Measurements from ENCODE around the gene CTNNBIP1. TPM values are rescaled to one million over a fixed set of nuclear protein-coding genes. Genes with fewer than 3 reads are reported as not detected.

Gene CTNNBIP1
- total RNA-seq, 4 donors from 2014 or later, result 24.0 to 30.5 (median 28.5) TPM

DNA sequence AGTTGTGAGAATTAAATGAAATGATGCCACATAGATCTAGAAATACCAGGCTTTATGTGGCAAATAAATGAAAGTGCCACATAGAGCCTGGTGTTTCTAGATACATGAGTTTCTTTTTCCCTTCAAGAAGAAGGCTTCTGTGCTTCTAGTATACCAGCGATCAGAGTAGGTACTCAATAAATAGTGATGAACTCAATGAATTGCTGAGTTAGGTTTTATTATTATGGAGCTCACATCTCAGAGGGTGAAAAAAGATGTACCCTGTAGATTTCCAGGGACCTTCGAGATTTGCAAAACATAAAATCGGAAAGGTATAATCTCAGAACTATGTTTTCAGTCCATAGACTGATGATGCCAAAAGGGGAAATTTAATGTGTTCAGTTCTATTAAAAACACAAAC lies 84.0 kb downstream of the CTNNBIP1 start:
- H3K27me3 ChIP-seq, result no peaks in the 10 kb centered on the region
- TF ChIP-seq POLR2A (IDR thresholded peaks at IDR 0.05), result no peak
- TF ChIP-seq, protein P1, sequence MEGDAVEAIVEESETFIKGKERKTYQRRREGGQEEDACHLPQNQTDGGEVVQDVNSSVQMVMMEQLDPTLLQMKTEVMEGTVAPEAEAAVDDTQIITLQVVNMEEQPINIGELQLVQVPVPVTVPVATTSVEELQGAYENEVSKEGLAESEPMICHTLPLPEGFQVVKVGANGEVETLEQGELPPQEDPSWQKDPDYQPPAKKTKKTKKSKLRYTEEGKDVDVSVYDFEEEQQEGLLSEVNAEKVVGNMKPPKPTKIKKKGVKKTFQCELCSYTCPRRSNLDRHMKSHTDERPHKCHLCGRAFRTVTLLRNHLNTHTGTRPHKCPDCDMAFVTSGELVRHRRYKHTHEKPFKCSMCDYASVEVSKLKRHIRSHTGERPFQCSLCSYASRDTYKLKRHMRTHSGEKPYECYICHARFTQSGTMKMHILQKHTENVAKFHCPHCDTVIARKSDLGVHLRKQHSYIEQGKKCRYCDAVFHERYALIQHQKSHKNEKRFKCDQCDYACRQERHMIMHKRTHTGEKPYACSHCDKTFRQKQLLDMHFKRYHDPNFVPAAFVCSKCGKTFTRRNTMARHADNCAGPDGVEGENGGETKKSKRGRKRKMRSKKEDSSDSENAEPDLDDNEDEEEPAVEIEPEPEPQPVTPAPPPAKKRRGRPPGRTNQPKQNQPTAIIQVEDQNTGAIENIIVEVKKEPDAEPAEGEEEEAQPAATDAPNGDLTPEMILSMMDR (IDR thresholded peaks at IDR 0.05), result no peak
- H3K4me1 ChIP-seq, result peaks cover 0 to 38% (median 9%) of the 10 kb centered on the region in 4 donors
- DNase-seq, result no peak
- H3K27ac ChIP-seq, result peak overlapping the region; percentile 79 to 98 (median 91)
- H3K4me3 ChIP-seq, result no peak overlapping the region
- H3K9me3 ChIP-seq, result no peaks in the 10 kb centered on the region
- H3K36me3 ChIP-seq, result no peaks in the 10 kb centered on the region

DNA sequence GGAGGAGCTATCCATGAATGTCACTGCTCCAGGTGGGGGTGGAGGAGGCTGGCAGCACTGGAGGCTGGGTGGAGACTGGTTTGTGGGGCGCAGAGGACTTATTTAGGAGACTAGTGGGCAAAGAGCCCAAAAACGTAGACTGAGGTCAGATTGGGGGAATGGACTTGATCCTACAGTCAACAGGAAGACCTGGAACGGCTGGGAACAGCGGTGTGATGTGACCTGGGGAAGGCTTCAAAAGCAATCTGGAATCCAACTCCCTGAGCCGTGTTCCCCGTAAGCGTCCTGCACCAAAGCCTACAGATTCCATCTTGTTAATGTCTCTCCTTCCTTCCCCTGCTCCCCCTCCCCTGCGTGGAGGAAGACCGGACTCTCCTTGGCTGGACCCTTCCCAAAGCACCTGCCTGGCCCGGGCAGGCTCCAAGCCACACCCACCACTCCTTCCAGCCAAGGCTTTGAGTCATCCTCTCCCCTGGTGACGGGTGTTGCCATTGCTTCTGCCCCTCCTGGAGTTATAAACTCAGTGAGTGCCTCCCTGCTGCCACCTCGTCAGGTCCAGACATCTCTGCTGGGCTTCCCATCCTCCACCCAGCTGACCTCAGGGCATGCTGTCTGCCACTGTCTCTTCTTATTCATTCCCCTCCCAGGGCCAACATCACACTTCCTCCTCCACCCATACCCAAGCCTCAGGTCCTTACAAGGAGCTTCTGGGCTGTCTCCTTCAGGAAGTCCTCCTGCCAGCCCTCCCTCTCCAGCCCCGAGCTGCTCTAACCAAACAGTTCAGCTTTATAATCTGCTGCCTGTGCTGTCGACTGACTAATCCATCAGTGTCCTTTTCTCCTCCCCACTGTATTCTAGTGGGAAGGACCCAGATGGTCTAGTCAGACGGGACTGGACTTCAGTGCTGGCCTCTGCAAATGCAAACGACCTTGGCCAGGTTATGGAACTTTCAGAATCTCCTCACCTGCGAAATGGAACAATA lies 84.7 kb downstream of the CTNNBIP1 start:
- peak overlapping the region; percentile 79 to 98 (median 91) for H3K27ac ChIP-seq
- peak overlapping the region in 2 of 4 donors; percentile 12 to 97 for H3K4me3 ChIP-seq
- H3K9me3 ChIP-seq, result no peaks in the 10 kb centered on the region
- peaks cover 0 to 45% (median 9%) of the 10 kb centered on the region in 4 donors for H3K4me1 ChIP-seq
- TF ChIP-seq, protein P1 (IDR thresholded peaks at IDR 0.05), result peak in 2 of 6 experiments; percentile 12 to 18
- peak; percentile 32 to 78 for TF ChIP-seq POLR2A (IDR thresholded peaks at IDR 0.05)
- DNase-seq, result peak; percentile 39 to 93 (median 90)
- no peaks in the 10 kb centered on the region for H3K27me3 ChIP-seq
- H3K36me3 ChIP-seq, result no peaks in the 10 kb centered on the region

DNA sequence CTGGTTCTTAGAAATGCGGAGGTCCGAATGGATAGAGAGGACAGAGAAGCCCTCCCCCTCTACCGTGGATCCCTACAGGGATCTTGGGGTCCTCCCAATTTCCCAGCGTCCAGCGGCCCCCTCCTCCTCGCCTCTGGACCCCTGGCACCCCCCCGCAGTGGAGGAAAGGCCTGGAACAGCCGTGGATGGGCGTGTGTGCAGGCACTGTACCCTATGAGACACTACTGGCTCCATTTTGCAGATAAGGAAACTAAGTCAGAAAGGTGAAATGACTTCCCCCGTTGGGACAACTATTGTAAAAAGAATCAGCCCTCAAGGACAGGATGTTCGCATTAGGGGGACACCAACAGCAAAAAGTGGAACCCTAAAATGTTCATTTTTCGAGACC lies 85.4 kb downstream of the CTNNBIP1 start:
- DNase-seq, result peak in 1 of 3 donors; percentile 59

DNA sequence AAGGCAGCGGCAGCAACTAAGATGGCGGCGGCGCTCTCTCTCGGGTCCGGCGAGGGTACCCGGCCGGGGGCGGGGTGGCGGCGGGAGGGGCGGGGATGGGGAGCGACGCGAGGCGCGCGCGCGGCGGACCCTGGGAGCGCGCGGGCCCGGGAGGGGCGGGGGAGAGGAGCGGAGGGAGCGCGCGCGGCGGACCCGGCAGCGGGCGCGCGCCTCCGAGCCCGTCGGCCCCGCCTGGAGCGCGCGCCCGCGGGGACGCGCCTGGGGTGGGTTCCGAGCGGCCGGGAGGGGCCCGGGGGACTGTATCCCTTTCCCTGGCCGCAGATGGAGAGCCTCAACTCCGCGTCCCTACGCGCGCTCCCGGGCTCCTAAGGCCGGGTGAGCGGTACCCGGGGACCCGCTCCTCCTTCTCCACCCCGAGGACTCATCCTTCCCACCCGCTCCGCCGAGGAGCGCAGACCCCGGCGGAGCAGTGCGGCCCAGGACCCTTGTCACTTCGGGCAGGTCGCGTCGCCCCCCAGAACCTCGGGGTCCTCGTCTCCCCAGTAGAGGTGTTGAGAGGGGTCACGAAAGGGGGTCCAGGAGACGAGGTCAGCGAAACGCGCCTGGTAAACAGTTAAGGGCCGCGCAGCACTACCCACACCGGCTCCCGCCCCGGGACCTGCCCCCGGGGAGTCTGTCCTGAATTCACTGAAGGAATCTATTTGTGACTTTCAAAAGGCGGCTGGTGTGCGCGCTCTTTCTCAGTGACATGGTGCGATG lies 85.9 kb downstream of the CTNNBIP1 start, which contains the start of gene CLSTN1:
TSS of gene CLSTN1 (minus strand) at position 23 of the 759 bp plus-strand sequence. CDS start 232 bp downstream, outside the sequence.
- Histone ChIP-seq H3K27me3 (no peaks in the 10 kb centered on the region), H3K36me3 (no peaks in the 10 kb centered on the region), H3K27ac (peak within 1 kb of the TSS; percentile 79 to 98 (median 91)), H3K4me1 (peaks cover 0 to 50% (median 9%) of the 10 kb centered on the region in 4 donors), H3K9me3 (no peaks in the 10 kb centered on the region), H3K4me3 (peak within 1 kb of the TSS; percentile 84 to 97 (median 94))
- TF ChIP-seq, protein P1 (IDR thresholded peaks at IDR 0.05), result no peak
- no peak for TF ChIP-seq POLR2A (IDR thresholded peaks at IDR 0.05)
- DNase-seq, result peak; percentile 87 to 96 (median 94)

More for the DNA sequence above, 85.4 kb downstream of the CTNNBIP1 start:
- Histone ChIP-seq H3K27ac (peak overlapping the region; percentile 79 to 98 (median 91)), H3K4me1 (peaks cover 0 to 50% (median 9%) of the 10 kb centered on the region in 4 donors), H3K4me3 (peak overlapping the region; percentile 84 to 97 (median 94)), H3K9me3 (no peaks in the 10 kb centered on the region), H3K27me3 (no peaks in the 10 kb centered on the region), H3K36me3 (no peaks in the 10 kb centered on the region)
- no peak for TF ChIP-seq POLR2A (IDR thresholded peaks at IDR 0.05)
- TF ChIP-seq, protein P1 (IDR thresholded peaks at IDR 0.05), result no peak

DNA sequence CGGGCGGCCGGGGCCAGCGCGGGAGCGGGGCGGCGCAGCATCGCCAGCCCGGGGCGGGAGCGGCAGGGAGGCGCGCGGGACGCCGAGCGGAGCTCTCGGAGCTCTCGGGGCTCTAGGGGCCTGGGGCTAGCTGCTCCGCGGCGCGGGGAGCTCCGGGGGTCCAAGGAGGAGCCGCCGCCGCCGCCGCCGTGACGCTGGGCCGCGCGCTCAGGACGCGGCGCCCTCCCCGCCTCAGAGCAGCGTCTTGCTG lies 86.5 kb downstream of the CTNNBIP1 start:
- Histone ChIP-seq H3K27ac (peak overlapping the region; percentile 79 to 98 (median 91)), H3K4me1 (peaks cover 0 to 50% (median 9%) of the 10 kb centered on the region in 4 donors), H3K9me3 (no peaks in the 10 kb centered on the region), H3K27me3 (no peaks in the 10 kb centered on the region), H3K4me3 (peak overlapping the region; percentile 84 to 97 (median 94)), H3K36me3 (no peaks in the 10 kb centered on the region)
- TF ChIP-seq, protein P1 (IDR thresholded peaks at IDR 0.05), result no peak
- TF ChIP-seq POLR2A (IDR thresholded peaks at IDR 0.05), result peak; percentile 37 to 63
- DNase-seq, result no peak
